ENCODE results near the gene GNAO1. TPM values are rescaled to one million over a fixed set of nuclear protein-coding genes. Genes with fewer than 3 reads are reported as not detected.
A peak's percentile ranks its signal among the peaks of the same experiment; 100 is the strongest.

Gene GNAO1
- polyA plus RNA-seq, 1 donor, result 1.0 TPM

DNA sequence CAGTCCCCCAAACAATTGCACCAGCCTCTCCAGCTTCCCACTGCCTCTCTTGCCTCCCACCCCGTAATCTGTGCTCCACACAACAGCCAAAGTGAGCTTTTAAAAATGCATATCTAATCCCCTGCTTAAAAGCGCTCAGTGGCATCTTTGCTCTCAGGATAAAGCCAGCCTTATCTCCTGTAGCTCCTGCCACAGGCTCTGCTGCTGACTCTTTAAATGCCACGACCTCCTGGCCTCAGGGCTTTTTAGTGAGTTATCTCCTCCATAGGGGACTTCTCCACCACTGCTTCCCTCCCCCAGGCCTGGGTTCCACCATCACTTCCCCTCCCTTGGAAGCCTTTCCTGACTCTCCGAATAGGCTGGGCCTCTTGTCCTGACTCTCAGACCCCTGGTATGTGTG, 98.6 kb downstream of the GNAO1 start:
- no peak for DNase-seq (ENCODE audit: low read depth)

DNA sequence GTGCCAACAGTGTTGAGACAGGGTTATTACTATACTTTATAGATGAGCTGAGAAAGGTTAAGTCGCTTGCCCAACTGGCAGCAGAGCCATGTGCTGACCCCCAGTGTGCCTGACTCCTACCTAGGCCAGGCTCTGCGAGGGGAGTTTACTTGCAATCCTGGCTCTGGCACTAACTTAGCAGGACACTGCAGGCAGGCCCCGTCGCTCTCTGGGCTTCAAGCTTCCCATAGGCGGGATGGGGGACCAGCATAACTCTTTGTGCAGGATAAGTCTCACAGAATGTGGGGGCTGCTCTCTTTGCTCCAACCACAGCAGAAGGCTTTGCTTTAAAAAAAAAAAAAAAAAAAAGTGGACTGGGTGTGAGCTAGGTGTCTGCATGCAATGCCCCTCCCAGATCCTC, 102.7 kb downstream of the GNAO1 start:
- DNase-seq (ENCODE audit: low read depth), result no peak

DNA sequence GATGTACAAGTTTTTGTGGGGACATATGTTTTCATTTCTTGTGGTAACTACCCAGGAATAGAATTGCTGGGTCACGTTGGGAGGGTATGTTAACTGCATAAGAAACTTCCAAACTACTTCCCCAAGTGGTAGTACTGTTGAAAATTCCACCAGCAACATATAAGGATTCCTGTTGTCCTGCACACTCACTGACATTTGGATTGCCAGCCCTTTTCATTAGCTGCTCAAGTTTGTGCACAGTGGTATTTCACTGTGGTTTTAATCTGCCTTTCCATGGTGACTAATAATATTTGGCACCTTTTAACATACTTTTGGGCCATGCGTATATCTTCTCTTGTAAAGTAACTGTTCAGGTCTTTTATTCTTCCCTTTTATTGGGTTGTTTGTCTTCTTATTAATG, 103.3 kb downstream of the GNAO1 start:
- DNase-seq (ENCODE audit: low read depth), result no peak

DNA sequence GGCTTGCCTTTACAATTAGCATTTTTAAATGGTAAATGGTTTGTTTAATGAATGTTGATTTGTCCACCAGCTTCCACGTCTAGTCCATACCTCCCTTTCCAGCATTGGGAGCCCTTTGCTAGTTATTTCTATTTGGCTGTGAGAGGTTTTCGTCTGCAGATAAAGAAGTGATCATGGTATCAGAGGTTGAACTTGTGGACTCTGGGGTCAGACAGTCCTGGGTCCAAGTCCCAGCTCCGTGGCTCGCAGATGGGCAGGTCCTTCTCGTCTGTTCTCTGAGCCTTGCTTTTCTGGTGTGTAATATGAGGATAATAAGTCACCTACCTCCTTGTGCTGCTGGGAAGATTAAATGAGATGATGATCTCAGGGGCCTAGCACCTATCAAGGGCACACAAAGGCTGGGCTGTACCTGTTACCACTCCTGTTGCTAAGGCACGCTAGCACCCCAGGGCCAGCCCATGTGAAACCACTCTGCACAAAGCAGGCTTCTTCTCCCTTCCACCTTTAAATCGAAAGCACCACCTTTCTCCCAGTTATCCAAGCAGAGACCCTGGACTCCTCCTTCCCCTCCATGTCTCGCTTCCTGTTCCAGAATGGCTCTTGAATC, 103.9 kb downstream of the GNAO1 start:
- DNase-seq (ENCODE audit: low read depth), result no peak

DNA sequence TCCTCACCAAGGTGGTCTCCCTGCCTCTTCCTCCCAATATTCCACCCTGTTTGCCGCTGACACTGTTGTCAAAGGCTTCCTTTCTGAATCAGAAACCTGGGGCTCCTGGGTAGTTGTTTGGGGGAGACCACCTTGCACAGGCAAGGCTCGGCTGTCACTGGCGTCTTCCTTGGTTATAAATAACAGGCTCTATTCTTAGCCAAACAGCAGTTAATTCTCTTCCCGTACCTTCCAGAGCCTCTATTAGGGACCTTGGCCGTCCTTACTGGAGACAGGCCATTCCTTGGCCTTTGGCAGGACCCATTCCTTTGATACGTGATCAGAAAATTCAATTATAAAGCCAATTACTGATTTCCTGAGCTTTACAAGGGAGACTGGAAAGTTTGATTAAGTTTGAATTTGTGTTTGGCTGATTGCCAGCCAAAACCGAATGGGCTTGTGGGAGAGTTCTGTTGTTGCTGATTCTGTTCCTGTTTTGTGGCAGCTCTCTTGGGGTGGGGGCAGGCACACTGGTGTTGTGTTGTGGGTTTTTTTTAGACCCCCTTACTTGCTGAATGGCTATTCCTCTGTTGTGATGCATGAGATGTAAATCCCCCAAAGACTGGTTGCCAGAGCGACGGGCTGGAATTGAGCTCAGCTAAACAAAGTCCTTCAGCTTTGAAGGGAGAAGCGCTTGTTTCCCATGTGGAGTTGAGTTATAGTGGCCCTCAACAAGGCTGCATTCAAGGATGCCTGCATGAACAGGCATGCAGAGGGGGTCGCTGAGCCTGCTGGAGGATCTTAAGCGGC, 104.6 kb downstream of the GNAO1 start:
- peak; percentile 26 for DNase-seq (ENCODE audit: low read depth)

DNA sequence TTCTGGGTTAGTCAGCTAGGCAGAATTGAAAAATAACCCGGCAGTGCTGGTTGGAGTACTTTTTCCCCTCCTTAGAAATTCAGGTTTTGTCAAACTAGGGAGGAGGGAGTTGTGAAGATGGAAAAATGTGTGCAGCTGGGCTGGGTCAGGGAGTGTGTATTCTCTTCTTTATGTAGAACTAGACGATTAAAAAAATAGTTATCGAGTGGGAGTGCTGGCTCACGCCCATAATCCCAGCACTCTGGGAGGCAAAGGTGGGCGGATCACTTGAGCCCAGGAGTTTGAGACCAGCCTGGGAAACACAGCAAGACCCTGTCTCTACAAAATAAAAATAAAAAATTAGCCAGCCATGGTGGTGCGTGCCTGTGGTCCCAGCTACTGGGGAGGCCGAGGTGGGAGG, 106.4 kb downstream of the GNAO1 start:
- DNase-seq (ENCODE audit: low read depth), result no peak

DNA sequence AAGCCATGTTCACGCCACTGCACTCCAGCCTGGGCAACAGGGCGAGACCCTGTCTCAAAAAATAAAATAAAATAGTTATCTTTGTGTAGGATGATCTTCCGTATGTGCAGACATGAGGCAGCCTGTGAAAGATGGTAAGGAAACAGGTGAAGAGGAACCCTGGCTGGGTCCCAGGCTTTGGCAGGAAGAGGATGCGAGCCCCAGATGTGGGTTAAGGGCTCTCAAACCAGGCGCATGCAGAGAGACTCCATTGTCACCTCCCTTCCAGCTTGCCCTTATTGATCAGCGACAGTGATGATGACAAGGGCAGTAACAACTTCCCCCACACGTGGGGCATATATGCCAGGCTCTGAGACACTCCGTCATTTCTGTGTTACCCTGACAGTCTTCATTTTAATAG, 106.8 kb downstream of the GNAO1 start:
- no peak for DNase-seq (ENCODE audit: low read depth)

DNA sequence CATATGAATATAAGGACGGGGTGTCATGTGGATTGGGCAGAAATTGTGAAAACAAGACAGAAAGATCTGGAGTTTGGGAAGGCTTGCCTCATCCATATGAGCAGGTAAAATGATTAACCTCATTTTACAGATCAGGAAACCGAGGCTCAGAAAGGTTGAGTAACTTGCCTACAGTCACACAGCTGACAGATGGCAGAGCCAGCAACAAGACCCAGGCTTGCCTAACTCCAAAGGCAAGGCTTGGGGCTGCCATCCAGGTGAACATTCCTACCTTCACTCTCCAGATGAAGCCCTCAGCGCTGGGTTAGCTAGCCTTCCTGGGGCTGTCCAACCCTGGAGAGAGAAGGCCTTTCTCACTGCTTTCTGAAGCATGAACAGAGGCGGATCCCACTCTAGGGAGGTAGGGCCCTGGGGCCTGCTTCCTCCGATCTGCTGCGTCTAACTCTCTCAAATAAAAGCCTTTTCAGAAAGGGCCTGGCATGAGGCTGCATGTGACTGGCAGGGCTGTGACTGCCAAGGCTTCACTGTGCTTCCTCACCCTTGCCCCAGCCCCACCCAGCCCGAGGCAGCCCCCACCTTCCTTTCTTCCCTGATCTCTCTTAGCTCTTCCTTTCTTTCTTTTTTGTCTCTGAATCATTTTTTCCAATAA, 107.8 kb downstream of the GNAO1 start:
- DNase-seq (ENCODE audit: low read depth), result no peak

DNA sequence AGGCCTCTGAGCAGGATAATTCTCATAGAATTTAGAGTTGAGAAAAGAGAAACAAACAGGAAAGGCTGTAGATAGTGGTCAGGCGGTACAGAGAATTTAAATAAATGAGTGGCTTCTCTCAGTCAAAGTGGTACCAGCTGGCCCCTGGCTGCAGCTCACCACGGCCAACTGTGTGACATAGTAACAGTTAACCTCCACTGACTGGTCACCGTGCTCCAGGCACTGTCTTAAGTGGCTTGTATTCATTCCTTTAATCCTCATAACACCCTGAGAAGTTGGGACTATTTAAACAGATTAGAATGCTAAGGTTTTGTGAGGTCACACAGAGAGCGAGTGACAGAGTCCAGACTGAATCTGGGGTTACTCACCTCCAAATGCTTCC, 108.9 kb downstream of the GNAO1 start:
- DNase-seq (ENCODE audit: low read depth), result no peak

DNA sequence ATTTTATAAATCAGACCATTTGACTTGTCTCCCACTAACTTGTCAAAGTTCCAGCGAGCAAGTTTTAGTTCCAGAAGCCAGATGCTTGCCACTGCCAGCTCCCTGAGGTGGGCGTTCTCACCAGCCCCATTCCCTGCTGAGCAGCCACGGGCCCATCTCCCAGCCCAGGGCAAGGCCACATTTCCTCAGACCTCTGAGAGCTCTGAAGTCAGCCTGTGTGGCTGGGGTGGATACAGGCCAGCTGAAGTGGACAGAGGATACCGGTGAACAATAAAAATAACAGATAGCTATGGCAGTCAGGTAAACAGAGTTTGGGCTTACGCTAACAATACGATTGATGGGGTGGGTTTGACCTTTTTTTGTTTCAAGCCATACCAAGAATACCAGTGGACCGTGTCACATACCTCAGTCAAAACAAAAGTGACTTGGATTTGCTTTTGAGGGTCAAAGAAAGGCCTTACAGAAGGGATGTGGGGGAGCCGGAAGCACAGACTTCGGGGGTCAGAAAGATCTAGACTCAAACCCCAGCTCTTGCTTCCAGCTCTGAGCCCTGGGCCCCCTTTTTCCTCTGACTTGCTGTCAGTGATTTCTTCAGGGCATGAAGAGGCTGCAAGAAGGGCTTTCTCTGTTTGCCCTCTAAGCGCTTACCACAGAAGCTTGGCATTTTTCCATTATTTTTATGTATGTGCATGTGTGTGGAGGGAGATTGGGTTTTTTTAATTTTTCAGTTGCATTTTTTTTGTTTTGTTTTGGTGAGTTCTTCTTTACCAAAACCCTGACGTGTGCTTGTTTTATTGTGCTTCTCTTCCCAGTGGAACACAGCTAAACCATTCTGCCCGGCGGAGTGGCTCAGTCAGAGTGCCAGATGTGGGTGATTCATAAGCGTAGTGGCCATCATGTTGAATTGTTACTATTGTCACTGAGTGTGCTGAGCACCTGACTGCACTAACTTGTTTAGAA, 109.9 kb downstream of the GNAO1 start:
- DNase-seq (ENCODE audit: low read depth), result no peak

DNA sequence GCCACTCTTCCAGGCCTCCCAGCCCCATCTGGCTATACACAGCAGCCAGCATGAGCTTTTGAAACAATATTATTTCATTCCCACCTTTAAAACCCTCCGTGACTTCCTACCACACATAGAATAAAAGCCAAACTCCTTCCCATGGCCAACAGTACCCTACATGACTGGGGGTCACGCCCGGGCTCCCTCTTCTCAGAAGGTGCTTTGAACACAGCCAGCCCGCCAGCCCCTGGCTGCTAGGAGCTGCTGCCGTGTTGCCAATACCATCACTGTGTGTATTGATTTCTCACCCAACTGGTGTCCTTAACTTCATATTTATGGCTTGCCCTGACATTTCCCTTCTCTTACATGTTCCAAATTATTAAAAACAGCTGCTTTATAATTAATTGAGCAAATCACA, 111.2 kb downstream of the GNAO1 start:
- DNase-seq (ENCODE audit: low read depth), result no peak

DNA sequence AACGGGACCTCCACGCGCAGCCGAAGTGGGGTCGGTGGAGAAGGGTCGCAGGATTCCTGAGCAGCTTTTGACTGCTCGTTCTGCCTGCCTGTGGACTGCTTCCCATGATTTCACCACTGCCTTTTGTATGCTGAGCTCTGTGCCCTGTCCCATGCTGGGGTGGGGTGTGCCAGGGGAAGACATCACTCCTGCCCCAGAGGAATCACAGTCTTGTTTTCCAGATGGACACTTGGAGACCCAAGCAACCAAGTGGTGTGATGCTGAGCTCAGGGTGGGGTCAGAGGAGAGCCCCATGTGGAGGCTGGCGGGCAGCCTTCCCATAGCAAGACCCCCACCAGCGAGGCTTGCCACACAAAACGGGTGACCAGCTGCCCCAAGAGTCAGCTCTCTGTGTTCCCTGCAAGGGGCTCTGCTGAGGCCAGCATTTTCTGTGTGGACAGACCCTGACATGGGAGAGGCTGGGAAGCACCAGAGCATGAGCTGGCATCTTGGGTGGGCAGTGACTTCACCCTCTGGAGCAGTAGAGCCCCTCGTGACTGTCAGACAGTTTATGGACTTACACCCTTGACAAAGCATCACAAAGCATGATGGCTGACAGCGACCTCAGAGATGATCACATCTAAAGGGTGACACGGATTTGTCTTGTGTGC, 111.9 kb downstream of the GNAO1 start:
- no peak for DNase-seq (ENCODE audit: low read depth)

DNA sequence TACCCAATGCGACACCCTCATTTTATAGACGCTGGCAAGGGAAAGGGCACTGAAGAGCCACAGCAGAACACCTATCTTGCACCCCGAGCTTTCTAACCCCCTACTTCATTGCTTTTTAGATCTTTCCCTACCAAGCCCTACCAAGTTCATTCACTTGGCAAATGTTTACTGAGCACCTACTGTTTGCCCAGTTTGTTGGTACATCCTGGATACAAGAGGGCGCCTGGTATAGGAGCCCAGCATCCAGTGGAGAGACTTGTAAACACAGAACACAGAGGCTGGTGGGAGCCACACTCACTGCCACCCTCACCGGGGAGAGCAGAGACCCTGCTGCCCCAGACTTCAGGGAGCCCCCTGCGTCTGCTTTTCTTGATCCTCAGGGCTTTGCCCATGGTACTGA, 112.6 kb downstream of the GNAO1 start:
- no peak for DNase-seq (ENCODE audit: low read depth)

DNA sequence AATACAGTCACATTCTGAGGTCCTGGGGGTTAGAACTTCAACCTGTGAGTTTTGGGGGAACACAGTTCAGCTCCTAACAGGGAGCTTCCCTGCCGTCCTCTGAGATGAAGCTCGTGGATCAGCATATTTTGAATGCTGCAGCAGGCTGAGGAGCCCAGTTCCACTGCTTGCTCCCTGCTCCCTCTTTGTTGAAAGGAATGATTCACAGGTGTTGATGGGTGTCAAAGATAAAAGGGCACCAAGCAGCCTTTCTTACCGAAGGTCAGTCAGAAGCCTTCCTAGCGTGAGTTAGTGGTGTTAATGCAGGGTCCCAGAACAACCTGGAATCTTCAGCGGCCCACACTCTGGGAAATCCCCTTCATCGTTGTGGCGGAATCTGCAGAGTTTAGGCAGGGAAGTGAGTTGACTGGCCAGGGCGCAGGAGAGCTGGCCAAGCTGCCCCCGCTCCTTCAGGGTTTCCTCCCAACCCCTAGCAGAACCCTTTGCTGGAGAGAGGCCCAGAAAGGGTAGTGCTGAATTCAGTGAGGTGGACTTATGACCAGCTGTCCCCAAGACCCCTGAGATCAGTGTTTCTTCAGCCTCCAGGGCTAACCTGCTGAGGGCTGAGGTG, 114.8 kb downstream of the GNAO1 start:
- no peak for DNase-seq (ENCODE audit: low read depth)

DNA sequence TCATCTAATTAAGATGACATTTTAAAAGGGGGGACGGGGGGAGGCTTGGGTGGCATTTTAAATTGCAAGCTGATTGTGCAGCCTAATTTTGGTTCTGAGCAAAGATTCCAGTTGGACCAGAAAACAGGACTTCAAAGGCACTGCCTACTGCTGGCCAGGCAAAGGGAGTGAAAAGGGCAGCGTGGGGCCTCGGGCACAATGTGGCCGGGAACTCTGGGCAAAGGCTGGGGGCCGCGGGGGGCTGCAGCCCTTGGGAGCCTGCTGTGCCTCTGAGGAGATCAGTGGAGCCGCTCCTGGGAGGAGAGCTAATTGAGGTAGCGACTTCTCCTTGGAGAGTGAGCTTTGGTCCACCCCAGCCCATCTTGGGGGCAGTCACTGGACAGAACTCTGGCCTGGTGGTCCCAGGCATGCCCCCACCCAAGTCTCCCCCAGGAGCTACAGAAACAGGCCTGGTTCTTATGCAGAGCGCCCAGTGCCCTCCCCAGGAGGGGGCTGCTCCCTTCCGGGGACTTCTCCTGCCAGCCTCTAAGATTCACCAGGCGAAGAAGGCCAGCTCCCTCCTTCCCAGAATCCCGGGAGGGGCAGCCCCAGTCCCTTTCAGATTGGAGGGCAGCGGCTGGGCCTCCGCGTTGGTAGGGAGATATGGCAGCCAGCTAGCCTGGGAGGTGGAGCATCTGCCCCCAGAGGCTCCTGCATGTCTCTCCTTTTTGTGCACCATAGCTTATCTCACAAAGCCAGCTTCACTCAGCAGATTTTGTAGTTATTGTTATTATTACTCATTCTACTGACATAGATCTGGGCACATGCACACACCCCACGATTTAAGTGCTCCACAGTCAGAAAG, 115.6 kb downstream of the GNAO1 start:
- no peak for DNase-seq (ENCODE audit: low read depth)

DNA sequence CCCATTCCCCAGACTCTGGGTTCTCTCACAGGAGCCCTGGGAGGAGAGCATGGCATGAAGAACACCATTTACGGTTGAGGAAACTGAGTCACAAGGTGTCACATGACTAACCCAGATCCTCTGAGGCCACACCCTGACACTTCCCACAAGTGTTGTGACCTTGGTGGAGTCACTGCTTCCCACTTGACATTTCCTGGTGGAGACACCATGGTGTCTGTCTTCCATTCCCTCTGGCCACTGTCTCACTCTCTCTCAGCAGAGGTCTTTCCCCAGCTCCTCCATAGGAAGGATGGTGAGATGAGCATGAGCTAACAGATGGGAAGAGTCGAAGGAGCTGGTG, 116.2 kb downstream of the GNAO1 start:
- DNase-seq (ENCODE audit: low read depth), result no peak

DNA sequence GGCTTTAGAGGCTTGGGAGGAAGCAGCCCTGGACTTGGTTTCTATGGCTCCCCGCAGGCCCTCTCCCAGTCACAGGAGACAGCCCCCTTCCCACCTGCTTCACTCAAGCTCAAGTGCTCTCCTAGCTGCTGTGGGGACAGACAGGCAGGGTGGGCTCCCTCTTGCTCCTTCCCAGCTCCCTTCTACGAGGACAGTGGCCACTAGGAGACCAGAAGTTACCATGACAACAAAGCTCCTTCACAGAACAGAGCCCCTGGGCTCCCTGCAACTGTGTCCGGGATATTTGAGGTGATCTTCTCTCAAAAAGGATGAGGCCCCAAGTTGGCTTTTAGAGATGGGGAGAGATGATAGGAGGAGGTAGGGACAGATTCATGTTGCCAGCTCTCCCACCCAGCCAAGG, 117.7 kb downstream of the GNAO1 start:
- no peak for DNase-seq (ENCODE audit: low read depth)

DNA sequence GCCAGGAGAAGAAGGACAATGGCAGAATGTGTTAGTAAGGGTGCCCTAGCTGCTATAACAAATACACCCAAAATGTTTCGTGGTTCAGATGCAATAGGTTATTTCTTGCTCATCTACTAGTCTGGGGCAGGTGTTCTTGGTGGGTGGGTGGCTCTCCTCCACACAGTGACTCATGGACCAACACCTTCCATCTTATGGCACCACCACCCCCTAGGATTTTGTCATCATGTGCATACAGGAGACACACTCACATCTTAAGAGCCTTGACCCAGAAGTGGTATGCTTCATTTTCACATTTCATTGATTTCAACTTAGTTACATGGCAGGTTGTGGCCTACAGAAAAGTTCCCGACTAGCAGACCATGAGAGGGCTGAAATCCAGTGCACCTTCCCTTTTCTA, 119.4 kb downstream of the GNAO1 start:
- DNase-seq (ENCODE audit: low read depth), result no peak

DNA sequence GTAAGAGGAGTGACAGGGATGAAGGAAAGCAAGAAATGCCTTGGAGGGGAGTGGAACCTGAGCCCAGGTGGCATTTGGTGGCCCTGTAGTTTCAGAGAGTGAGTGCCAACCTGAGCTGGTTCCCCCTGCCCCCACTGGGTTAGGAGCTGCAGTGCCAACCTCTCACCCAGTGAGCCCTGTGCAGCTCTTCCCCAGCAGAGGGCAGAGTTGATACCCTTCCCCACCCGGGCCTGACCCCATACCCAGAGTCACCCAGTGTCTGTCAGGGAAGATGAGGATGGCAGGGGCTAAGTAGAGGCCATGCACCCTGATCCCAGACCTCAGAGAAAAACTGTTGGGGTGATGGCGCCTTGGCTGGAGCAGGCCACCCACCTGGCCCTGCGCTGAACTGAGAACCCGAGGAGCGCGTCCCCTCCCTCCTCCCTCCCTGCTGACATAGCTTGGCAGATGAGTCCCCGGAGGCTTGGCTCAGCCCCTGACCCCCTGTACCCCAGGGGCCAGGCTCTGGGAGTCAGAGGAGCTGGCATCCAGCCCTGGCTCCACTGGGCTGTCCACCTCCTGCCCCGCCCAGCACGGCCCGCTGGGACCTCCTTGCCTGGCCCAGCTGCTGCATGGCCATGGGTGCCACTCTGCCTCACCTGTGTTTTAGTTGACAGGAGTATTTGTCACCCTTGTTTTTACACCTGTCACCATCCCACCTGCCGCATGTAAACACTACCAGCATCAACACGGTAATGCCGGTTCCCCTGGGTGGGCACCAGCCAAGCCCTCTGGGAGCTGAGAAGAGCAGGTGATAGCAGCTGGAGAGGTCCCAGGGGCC, 120.1 kb downstream of the GNAO1 start:
- DNase-seq (ENCODE audit: low read depth), result no peak

DNA sequence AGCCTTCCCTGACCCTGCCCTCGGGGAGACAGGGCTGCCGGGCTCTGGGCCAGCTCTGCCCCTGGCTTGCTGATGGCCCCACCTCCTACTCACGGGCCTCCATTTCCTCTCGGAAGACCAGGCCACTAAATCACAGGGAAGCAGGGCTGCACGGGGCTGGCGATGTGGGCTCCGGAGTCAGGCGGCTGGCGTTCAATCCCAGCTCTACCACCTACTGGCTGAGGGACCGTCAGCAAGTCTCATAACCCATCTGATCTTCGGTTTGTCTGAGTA, 120.7 kb downstream of the GNAO1 start:
- DNase-seq (ENCODE audit: low read depth), result no peak

Measured in forelimb muscle (tissue), 1 donor.